Type B pancreatic cell (in vitro differentiated cells): ENCODE data around the gene SV2C. TPM values are rescaled to one million over a fixed set of nuclear protein-coding genes. Genes with fewer than 3 reads are reported as not detected.

Experiments used
- DNase-seq: peaks from one replicate; pipeline ENCODE4 v3.0.0; 2021; ENCODE audit warnings: mixed read lengths; ENCODE audit not compliant: unreplicated experiment; ENCODE audit errors: extremely low spot score
- H3K27ac Mint-ChIP-seq: 2 replicates; pipeline ENCODE4 v1.8.0; 2021; ENCODE audit warnings: mild to moderate bottlenecking, mixed read lengths
- H3K27me3 Mint-ChIP-seq: 2 replicates; pipeline ENCODE4 v1.8.0; 2021; ENCODE audit warnings: mixed read lengths
- H3K36me3 Mint-ChIP-seq: 2 replicates; pipeline ENCODE4 v1.8.0; 2021; ENCODE audit warnings: mixed read lengths
- H3K4me1 Mint-ChIP-seq: one replicate; pipeline ENCODE4 v1.8.0; 2021; ENCODE audit warnings: mixed read lengths; ENCODE audit not compliant: unreplicated experiment
- H3K4me3 Mint-ChIP-seq: 2 replicates; pipeline ENCODE4 v1.8.0; 2021; ENCODE audit warnings: mild to moderate bottlenecking, mixed read lengths
- H3K9me3 Mint-ChIP-seq: 2 replicates; pipeline ENCODE4 v1.8.0; 2021; ENCODE audit warnings: mixed read lengths
- CTCF ChIP-seq: fragments of 200-600 bp; sonication (generic); conservative IDR thresholded peaks from 2 replicates; pipeline ENCODE4 v1.5.0; 2021; ENCODE audit warnings: antibody characterized with exemption, mild to moderate bottlenecking
- total RNA-seq: library from RNA; stranded (reverse); gene quantifications from 2 replicates; pipeline ENCODE4 v1.2.1, GENCODE V29; 2021; ENCODE audit warnings: low replicate concordance

SV2C gene
- total RNA-seq, 1 donor from 2014 or later = 6.9 TPM

DNA sequence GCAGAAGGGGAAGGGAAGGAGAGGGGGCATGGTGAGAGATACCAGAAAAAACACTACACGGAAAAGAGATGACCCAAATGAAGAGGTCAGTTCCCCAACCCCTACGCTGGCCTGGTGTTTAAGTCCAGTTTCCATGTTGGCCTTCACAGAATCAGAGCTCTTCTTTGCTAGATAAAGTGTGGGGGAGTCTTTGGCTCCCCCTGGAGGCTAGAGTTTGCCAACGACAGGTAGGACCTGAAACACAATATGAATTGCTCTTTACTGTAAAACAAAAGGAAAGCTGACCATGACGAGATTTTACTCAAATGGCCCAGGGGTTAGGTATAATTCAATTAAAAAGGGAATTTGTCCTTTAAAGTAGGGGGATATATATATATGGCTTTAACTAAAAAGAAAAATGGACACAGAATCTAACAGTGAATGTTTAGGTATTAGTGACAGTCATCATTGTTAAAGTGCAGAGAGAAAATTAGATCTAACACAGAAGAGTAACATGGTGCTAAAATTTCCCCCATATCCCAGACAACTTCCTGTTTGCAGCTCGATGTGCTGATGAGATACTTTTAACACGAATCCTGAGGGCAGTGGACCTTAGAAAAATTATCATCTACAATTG, 92.0 kb downstream of the SV2C start:
- TF ChIP-seq CTCF = peak; percentile 90
- DNase-seq = no peak
- no peak overlapping the region for H3K27ac Mint-ChIP-seq
- no peaks in the 10 kb centered on the region for H3K9me3 Mint-ChIP-seq
- H3K27me3 Mint-ChIP-seq = no peaks in the 10 kb centered on the region
- no peaks in the 10 kb centered on the region for H3K36me3 Mint-ChIP-seq
- H3K4me1 Mint-ChIP-seq = peaks cover 12% of the 10 kb centered on the region
- no peak overlapping the region for H3K4me3 Mint-ChIP-seq

DNA sequence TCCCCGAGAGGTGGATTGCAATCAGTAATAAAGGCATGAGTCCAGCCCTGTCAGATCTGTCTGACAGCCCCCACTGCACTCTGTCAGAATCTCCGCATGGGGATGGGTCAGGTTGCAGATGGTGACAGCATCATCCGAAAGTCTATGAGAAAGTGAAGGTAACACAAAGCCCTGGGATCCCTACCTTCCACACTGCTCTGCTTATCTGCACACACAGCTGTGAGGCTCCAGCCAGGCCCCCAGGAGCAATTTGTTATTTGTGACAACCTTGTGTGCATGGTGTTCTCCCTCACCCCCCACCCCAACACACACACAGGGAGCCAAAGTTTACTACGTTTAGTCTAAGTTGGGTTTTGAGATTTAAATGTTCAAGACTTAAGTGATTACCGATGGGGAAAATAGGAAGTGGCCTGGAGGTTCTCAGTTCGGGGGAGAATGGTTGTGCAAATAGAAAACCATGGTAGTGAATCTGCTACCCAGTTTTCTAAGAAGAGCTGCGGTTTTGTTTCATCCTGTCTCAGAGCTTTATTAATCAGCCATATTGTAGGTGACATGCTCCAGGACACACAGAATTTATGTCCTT, 92.7 kb downstream of the SV2C start:
- H3K27me3 Mint-ChIP-seq = no peaks in the 10 kb centered on the region
- H3K9me3 Mint-ChIP-seq = no peaks in the 10 kb centered on the region
- no peak overlapping the region for H3K27ac Mint-ChIP-seq
- peaks cover 12% of the 10 kb centered on the region for H3K4me1 Mint-ChIP-seq
- no peak for DNase-seq
- no peaks in the 10 kb centered on the region for H3K36me3 Mint-ChIP-seq
- no peak for TF ChIP-seq CTCF
- H3K4me3 Mint-ChIP-seq = no peak overlapping the region

DNA sequence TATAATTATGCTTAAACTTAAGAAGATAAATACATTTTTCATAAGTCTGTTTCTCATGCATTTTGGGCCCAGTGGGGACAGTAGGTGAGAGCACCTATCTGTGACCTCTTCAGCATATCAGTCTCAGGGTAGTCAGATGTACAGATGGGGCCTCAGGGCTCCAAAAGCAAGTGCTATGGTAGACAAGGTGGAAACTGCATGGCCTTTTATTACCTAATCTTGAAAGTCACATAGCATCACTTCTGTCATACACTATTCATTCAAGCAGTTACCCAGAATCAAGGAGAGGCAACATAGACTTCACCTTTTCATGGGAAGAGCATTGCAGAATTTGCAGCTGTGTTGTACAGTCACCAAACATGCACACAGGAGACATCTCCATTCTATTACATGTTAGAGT, 94.8 kb downstream of the SV2C start:
- no peak for TF ChIP-seq CTCF
- no peaks in the 10 kb centered on the region for H3K9me3 Mint-ChIP-seq
- H3K27me3 Mint-ChIP-seq = no peaks in the 10 kb centered on the region

DNA sequence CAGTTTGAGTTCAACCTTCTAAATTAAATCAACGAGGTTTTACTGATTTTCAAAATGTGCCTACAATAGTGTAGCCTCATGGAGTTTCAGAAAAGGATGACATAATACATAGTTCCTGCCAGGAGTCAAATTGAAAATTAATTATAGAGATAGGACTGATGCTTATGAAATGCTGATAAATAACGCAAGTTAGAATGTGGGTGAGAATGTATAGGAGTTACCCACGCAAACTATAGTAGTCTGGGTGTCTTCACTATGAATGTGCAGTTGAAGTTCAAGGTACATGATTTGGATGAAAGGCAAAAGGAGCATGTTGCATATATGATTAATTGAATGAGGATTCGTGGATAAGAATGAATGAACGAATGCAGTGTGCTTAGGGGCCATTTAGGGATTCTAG, 95.7 kb downstream of the SV2C start:
- Mint-ChIP-seq H3K4me1 (peaks cover 12% of the 10 kb centered on the region), H3K27me3 (no peaks in the 10 kb centered on the region), H3K27ac (no peak overlapping the region), H3K36me3 (no peaks in the 10 kb centered on the region), H3K9me3 (no peaks in the 10 kb centered on the region), H3K4me3 (no peak overlapping the region)
- DNase-seq = no peak
- TF ChIP-seq CTCF = no peak

More for the DNA sequence above, 94.8 kb downstream of the SV2C start:
- no peak overlapping the region for H3K4me3 Mint-ChIP-seq
- H3K4me1 Mint-ChIP-seq = peaks cover 12% of the 10 kb centered on the region
- no peak for DNase-seq
- H3K36me3 Mint-ChIP-seq = no peaks in the 10 kb centered on the region
- no peak overlapping the region for H3K27ac Mint-ChIP-seq

DNA sequence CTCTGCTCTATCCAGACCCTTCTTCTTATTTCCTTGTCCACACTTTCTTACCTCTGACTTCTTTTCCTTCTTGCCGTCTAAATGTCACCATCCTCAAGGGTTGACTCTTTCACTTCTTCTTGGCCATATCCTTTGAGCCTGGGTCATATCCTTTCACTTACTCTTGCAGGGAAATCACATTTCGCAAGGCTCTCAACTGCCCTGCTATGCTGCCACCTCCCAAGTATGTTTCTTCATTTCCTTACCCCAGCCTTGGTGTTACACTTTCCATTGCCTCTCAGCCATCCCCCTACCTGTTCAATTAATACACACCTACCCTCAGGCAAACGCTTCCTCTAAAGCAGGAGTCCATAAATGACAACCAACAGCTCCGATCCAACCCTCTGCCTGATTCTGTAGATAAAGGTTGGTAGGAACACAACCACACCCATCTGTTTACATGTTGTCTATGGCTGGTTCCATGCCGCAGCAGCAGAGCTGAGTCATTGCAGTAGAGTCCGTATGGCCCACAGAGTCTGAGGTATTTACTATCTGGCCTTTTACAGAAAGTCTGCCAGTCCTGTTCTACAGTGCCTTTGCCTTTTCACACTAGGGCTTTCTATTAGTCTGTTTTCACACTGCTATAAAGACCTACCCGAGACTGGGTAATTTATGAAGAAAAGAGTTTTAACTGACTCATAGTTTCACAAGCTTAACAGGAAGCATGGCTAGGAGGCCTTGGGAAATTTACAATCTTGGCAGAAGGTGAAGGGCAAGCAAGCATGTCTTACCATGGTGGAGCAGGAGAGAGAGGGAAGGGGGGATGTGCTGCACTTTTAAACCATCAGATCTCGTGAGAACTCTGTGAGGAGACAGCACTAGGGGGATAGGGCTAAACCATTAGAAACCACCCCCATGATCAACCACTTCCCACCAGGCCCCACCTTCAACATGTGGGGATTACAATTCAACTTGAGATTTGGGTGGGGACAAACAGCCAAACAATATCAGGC, 97.9 kb downstream of the SV2C start:
- Mint-ChIP-seq H3K27ac (no peak overlapping the region), H3K4me1 (peaks cover 4% of the 10 kb centered on the region), H3K4me3 (no peak overlapping the region), H3K9me3 (no peaks in the 10 kb centered on the region), H3K36me3 (no peaks in the 10 kb centered on the region), H3K27me3 (no peaks in the 10 kb centered on the region)
- TF ChIP-seq CTCF = no peak
- DNase-seq = no peak
